ENCODE results near the gene SARS2. TPM values are rescaled to one million over a fixed set of nuclear protein-coding genes. Genes with fewer than 3 reads are reported as not detected.

Gene SARS2
- polyA plus RNA-seq, 3 donors = 8.1 to 21.9 (median 8.3) TPM

DNA sequence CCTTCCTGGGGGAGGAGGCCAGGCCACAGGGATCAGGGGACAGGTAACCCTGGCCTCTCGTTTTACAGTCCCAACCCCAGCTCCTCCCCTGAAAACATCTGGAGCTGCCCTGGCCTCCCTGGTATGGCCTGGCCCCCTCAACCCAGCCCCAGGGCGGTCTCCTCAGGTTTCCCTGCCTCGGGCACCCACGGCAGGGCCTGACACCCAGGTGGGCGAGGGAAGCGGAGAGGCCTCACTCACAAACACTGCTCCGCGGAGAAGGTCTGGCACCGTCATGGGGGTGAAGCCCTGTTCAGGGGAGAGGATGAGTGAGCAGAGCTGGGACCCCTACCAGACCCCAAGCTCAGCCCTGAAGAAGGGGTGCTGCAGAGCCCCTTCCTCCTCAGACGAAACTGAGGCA, 12.0 kb downstream of the SARS2 start:
- Mint-ChIP-seq H3K4me3 (no peak overlapping the region), H3K9me3 (peaks cover 0 to 4% (median 2%) of the 10 kb centered on the region in 7 donors), H3K36me3 (peaks cover 19 to 25% of the 10 kb centered on the region in 2 donors), H3K27ac (peak overlapping the region in 1 of 7 donors; percentile 62), H3K4me1 (no peaks in the 10 kb centered on the region), H3K27me3 (ENCODE audit: low read depth in 3 of 3) (peaks cover 0 to 2% (median 0%) of the 10 kb centered on the region in 3 donors)
- no peaks in the 10 kb centered on the region for H3K4me1 ChIP-seq (ENCODE audit: control insufficient read depth in 1 of 2, insufficient read depth in 2 of 2, low read length in 2 of 2)
- TF ChIP-seq, protein P1, sequence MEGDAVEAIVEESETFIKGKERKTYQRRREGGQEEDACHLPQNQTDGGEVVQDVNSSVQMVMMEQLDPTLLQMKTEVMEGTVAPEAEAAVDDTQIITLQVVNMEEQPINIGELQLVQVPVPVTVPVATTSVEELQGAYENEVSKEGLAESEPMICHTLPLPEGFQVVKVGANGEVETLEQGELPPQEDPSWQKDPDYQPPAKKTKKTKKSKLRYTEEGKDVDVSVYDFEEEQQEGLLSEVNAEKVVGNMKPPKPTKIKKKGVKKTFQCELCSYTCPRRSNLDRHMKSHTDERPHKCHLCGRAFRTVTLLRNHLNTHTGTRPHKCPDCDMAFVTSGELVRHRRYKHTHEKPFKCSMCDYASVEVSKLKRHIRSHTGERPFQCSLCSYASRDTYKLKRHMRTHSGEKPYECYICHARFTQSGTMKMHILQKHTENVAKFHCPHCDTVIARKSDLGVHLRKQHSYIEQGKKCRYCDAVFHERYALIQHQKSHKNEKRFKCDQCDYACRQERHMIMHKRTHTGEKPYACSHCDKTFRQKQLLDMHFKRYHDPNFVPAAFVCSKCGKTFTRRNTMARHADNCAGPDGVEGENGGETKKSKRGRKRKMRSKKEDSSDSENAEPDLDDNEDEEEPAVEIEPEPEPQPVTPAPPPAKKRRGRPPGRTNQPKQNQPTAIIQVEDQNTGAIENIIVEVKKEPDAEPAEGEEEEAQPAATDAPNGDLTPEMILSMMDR (IDR thresholded peaks at IDR 0.05) = no peak
- no peaks in the 10 kb centered on the region for H3K27me3 ChIP-seq (ENCODE audit: control insufficient read depth in 2 of 2, insufficient read depth in 2 of 2, low read length in 2 of 2)
- H3K9me3 ChIP-seq (replicated peaks in 1 of 2; ENCODE audit: control insufficient read depth in 1 of 2, insufficient read depth in 1 of 2, low read length in 2 of 2) = no peaks in the 10 kb centered on the region
- no peak overlapping the region for H3K9ac ChIP-seq (ENCODE audit: insufficient read depth, low read length, poor library complexity, severe bottlenecking)
- no peak overlapping the region for H3K27ac ChIP-seq (ENCODE audit: low read depth in 1 of 2, low read length in 2 of 2)
- no peaks in the 10 kb centered on the region for H3K79me2 ChIP-seq (ENCODE audit: insufficient read depth, low read length)
- H3K4me3 ChIP-seq (replicated peaks in 1 of 3; ENCODE audit: low read depth in 2 of 3, low read length in 3 of 3) = no peak overlapping the region
- intact Hi-C loops (cut with micrococcal nuclease) = no loop called here
- H4K20me1 ChIP-seq (ENCODE audit: insufficient read depth, low read length) = no peaks in the 10 kb centered on the region
- WGBS (ENCODE audit: insufficient coverage) = 98% methylated on average over 5 of the region's 10 CpGs
- no peak for DNase-seq
- peaks cover 9 to 15% of the 10 kb centered on the region in 2 donors for H3K36me3 ChIP-seq (replicated peaks in 1 of 2; ENCODE audit: control insufficient read depth in 1 of 2, insufficient read depth in 2 of 2, low read length in 2 of 2)
- no peak overlapping the region for H3K4me2 ChIP-seq (replicated peaks; ENCODE audit: extremely low read depth, low read length, poor library complexity, severe bottlenecking)
- no peak overlapping the region for H2AFZ ChIP-seq (ENCODE audit: insufficient read depth, low read depth, low read length, poor library complexity, severe bottlenecking)

DNA sequence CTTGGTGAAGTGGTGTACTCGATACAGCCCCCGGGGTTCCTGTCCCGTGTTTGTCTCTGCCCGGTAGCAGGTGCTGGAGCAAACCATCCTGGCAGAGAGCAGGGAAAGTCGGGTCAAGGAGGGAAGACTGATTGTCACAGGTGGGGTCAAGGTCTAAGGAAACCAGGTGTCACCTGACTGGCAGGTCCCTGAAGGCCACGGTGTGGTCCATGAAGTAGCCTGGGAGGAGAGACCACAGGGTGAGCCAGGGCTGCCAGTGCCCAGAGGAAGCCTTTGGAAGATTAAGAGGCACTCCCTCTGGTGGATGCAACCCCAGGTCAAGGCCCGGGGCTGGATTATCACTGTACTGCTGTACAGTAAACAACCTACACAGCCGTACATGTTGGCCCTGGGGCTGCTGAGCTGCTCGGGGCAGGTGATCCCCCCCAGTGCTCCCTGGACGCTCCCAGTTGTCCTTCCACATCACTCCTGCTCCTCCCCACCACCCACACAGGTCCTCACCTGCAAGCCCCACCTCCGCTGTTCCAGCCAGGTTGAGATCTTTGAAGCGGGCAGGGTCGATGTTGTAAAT, 12.6 kb downstream of the SARS2 start:
- Mint-ChIP-seq H3K27ac (peak overlapping the region in 2 of 7 donors; percentile 3 to 62), H3K4me1 (no peaks in the 10 kb centered on the region), H3K36me3 (peaks cover 19 to 24% of the 10 kb centered on the region in 2 donors), H3K27me3 (ENCODE audit: low read depth in 3 of 3) (peaks cover 0 to 2% (median 0%) of the 10 kb centered on the region in 3 donors), H3K9me3 (peaks cover 0 to 4% (median 2%) of the 10 kb centered on the region in 7 donors), H3K4me3 (no peak overlapping the region)
- Histone ChIP-seq H3K79me2 (ENCODE audit: insufficient read depth, low read length) (no peaks in the 10 kb centered on the region), H3K4me2 (replicated peaks; ENCODE audit: extremely low read depth, low read length, poor library complexity, severe bottlenecking) (no peak overlapping the region), H3K4me3 (replicated peaks in 1 of 3; ENCODE audit: low read depth in 2 of 3, low read length in 3 of 3) (no peak overlapping the region), H3K36me3 (replicated peaks in 1 of 2; ENCODE audit: control insufficient read depth in 1 of 2, insufficient read depth in 2 of 2, low read length in 2 of 2) (peaks cover 9 to 15% of the 10 kb centered on the region in 2 donors), H3K9me3 (replicated peaks in 1 of 2; ENCODE audit: control insufficient read depth in 1 of 2, insufficient read depth in 1 of 2, low read length in 2 of 2) (no peaks in the 10 kb centered on the region), H3K27ac (ENCODE audit: low read depth in 1 of 2, low read length in 2 of 2) (no peak overlapping the region), H4K20me1 (ENCODE audit: insufficient read depth, low read length) (no peaks in the 10 kb centered on the region), H3K4me1 (ENCODE audit: control insufficient read depth in 1 of 2, insufficient read depth in 2 of 2, low read length in 2 of 2) (no peaks in the 10 kb centered on the region), H3K27me3 (ENCODE audit: control insufficient read depth in 2 of 2, insufficient read depth in 2 of 2, low read length in 2 of 2) (no peaks in the 10 kb centered on the region), H2AFZ (ENCODE audit: insufficient read depth, low read depth, low read length, poor library complexity, severe bottlenecking) (no peak overlapping the region), H3K9ac (ENCODE audit: insufficient read depth, low read length, poor library complexity, severe bottlenecking) (no peak overlapping the region)
- TF ChIP-seq, protein P1 (IDR thresholded peaks at IDR 0.05) = no peak
- 90% methylated on average over 9 of the region's 13 CpGs for WGBS (ENCODE audit: insufficient coverage)
- DNase-seq = no peak
- intact Hi-C loops (cut with micrococcal nuclease) = no loop called here
